B cell (primary cell): ENCODE measurements around the gene DDHD1. TPM values are rescaled to one million over a fixed set of nuclear protein-coding genes. Genes with fewer than 3 reads are reported as not detected.

Experiments used
- ATAC-seq: fragments of 200-7000 bp; cut with Tn5 transposase; one replicate; pipeline ENCODE4 v1.10.0; 2021; ENCODE audit warnings: low read depth, mild to moderate bottlenecking, moderate number of reproducible peaks, moderate library complexity
- CTCF ChIA-PET: fragments of 350-600 bp; sonication (Branson Sonifier 250); formaldehyde crosslinking; loops from one replicate; lab custom pipeline; 2021; ENCODE audit warnings: antibody characterized with exemption, inconsistent platforms; lab: Charles Lee
- POLR2A ChIA-PET: fragments of 350-600 bp; sonication (Branson Sonifier 250); formaldehyde crosslinking; loops from one replicate; lab custom pipeline; 2021; ENCODE audit warnings: antibody characterized with exemption; lab: Charles Lee
- DNase-seq: peaks from one replicate; pipeline ENCODE4 v3.0.0; 2013
- H2AFZ ChIP-seq: 2 replicates; pipeline ENCODE4 v1.6.1; 2012; ENCODE audit warnings: mild to moderate bottlenecking, low read depth, low read length; ENCODE audit not compliant: insufficient read depth, poor library complexity, severe bottlenecking
- H3K27ac ChIP-seq, 2 donors: 1 replicate in 1 of 2; 2 replicates in 1 of 2; pipeline ENCODE4 v1.5.1; 2012 to 2013; ENCODE audit warnings: low read length in 2 of 2, mild to moderate bottlenecking in 2 of 2, moderate library complexity in 1 of 2
- H3K27me3 ChIP-seq, 4 experiments: fragments of 200-600 bp in 1 of 4; sonication (generic) in 1 of 4; replicated peaks in 1 of 4; 1 replicate in 2 of 4; 2 replicates in 2 of 4; pipeline versions ENCODE4 v1.6.1 to v1.7.0; 2013 to 2016; ENCODE audit warnings: low read length in 3 of 4, mild to moderate bottlenecking in 2 of 4, mixed read lengths in 1 of 4, moderate library complexity in 1 of 4; ENCODE audit not compliant: insufficient read depth in 4 of 4, control insufficient read depth in 3 of 4; ENCODE audit errors: control extremely low read depth in 1 of 4
- H3K36me3 ChIP-seq, 2 experiments: replicated peaks in 1 of 2; 1 replicate in 1 of 2; 2 replicates in 1 of 2; pipeline versions ENCODE4 v1.6.1 to v1.7.1; 2013; ENCODE audit warnings: low read length in 1 of 2; ENCODE audit not compliant: insufficient read depth in 2 of 2, control insufficient read depth in 1 of 2; ENCODE audit errors: control extremely low read depth in 1 of 2, extremely low read depth in 1 of 2
- H3K4me1 ChIP-seq, 2 donors: fragments of 200-600 bp in 1 of 2; sonication (generic) in 1 of 2; 1 replicate in 1 of 2; 2 replicates in 1 of 2; pipeline versions ENCODE4 v1.5.1 to v1.6.1; 2013 to 2017; ENCODE audit warnings: low read length in 2 of 2; ENCODE audit not compliant: control insufficient read depth in 2 of 2, insufficient read depth in 2 of 2
- H3K4me2 ChIP-seq: replicated peaks from 2 replicates; pipeline ENCODE3; 2012; ENCODE audit warnings: mild to moderate bottlenecking, low read depth, low read length; ENCODE audit not compliant: poor library complexity, severe bottlenecking
- H3K4me3 ChIP-seq, 5 experiments: fragments of 200-600 bp in 1 of 5; sonication (generic) in 1 of 5; 1 replicate in 3 of 5; 2 replicates in 2 of 5; pipeline versions ENCODE4 v1.5.1 to v1.7.0; 2011 to 2016; ENCODE audit warnings: low read length in 4 of 5, mild to moderate bottlenecking in 4 of 5, low read depth in 2 of 5, control low read depth in 1 of 5, moderate library complexity in 1 of 5; ENCODE audit not compliant: insufficient read depth in 1 of 5; ENCODE audit errors: control extremely low read depth in 1 of 5, extremely low read depth in 1 of 5
- H3K79me2 ChIP-seq: fragments of 200-600 bp; sonication (generic); one replicate; pipeline ENCODE4 v1.6.0; 2016; ENCODE audit warnings: low read length; ENCODE audit not compliant: control insufficient read depth, insufficient read depth
- H3K9ac ChIP-seq: fragments of 200-600 bp; sonication (generic); 2 replicates; pipeline ENCODE4 v1.6.1; 2017; ENCODE audit warnings: mild to moderate bottlenecking, low read length, moderate library complexity
- H3K9me3 ChIP-seq, 3 donors: one replicate each; pipeline versions ENCODE4 v1.6.1 to v1.7.1; 2013; ENCODE audit warnings: low read length in 2 of 3; ENCODE audit not compliant: control insufficient read depth in 2 of 3, insufficient read depth in 1 of 3; ENCODE audit errors: control extremely low read depth in 1 of 3
- H4K20me1 ChIP-seq: 2 replicates; pipeline ENCODE4 v1.6.0; 2012; ENCODE audit warnings: mild to moderate bottlenecking, low read length; ENCODE audit not compliant: insufficient read depth, control insufficient read depth, poor library complexity, severe bottlenecking
- H3K27ac Mint-ChIP-seq: one replicate; pipeline ENCODE4 v1.8.0; 2021; ENCODE audit warnings: mixed read lengths
- H3K27me3 Mint-ChIP-seq: one replicate; pipeline ENCODE4 v1.8.0; 2021; ENCODE audit warnings: mixed read lengths
- H3K4me1 Mint-ChIP-seq: one replicate; pipeline ENCODE4 v1.8.0; 2021; ENCODE audit warnings: mixed read lengths
- H3K4me3 Mint-ChIP-seq: one replicate; pipeline ENCODE4 v1.8.0; 2021; ENCODE audit warnings: mixed read lengths
- H3K9me3 Mint-ChIP-seq: one replicate; pipeline ENCODE4 v1.8.0; 2022; ENCODE audit warnings: mixed read lengths; ENCODE audit not compliant: insufficient read depth
- CTCF ChIP-seq: fragments of 200-600 bp; IDR thresholded peaks from one replicate; pipeline ENCODE4 v1.8.0; 2022; ENCODE audit warnings: antibody characterized with exemption, mild to moderate bottlenecking
- EZH2 ChIP-seq: IDR thresholded peaks from 2 replicates; pipeline ENCODE4 v1.6.1; 2012; ENCODE audit warnings: borderline replicate concordance, low read depth, mild to moderate bottlenecking, moderate library complexity, low read length; ENCODE audit not compliant: insufficient read depth, poor library complexity, severe bottlenecking
- WGBS: methylation state at CpG from one replicate; pipeline ENCODE4 v1.1.5; 2013; ENCODE audit warnings: missing lambda C conversion rate; ENCODE audit not compliant: insufficient coverage; 5-methylcytosine and 5-hydroxymethylcytosine counted together
- intact Hi-C: fragments of 100-400 bp; cut with micrococcal nuclease; formaldehyde crosslinking; loops from one replicate; pipeline ENCODE4 v1.10.0; 2022
- polyA plus RNA-seq: library from polyadenylated mRNA; depleted of rRNA; stranded (reverse); fragments of >200 nt; gene quantifications from 2 replicates; pipeline ENCODE4 v1.2.3, GENCODE V29; 2012
- total RNA-seq, 2 donors: library from RNA; stranded (reverse); fragments of 120-200 nt in 1 of 2; gene quantifications; 1 replicate in 1 of 2; 2 replicates in 1 of 2; pipeline versions ENCODE4 v1.2.3 to v1.2.4, GENCODE V29; 2013 to 2022

The DDHD1 gene
- total and polyA plus RNA-seq, 2 donors (not counting 1 experiment from before 2014, with no cell fraction given) = 7.1 to 75.4 TPM

DNA sequence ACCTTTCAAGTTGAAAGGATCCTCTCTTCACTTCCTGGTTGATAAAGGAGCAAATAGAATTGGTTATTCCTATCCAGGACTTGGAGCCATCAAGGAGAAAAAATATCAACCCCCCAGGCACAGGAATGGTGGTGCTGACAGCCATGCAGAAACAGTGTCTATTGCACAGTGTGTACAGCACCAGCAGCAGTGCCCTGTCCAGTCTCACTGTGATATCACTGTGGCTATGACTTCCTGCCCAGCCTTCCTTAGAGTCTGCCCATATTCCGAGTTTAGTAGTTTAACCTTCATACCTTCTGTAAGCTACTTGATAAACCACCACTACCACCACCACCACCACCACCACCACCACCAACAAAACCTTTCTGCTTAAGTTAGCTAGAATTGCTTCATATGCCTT is 157.1 kb downstream of the DDHD1 start:
- Histone ChIP-seq H3K9me3 (no peaks in the 10 kb centered on the region), H3K27ac (no peak overlapping the region), H4K20me1 (no peaks in the 10 kb centered on the region), H3K27me3 (no peaks in the 10 kb centered on the region), H2AFZ (no peak overlapping the region), H3K4me1 (no peaks in the 10 kb centered on the region), H3K79me2 (no peaks in the 10 kb centered on the region), H3K4me2 (no peak overlapping the region), H3K4me3 (no peak overlapping the region), H3K36me3 (no peaks in the 10 kb centered on the region), H3K9ac (no peak overlapping the region)
- ATAC-seq (no peak), DNase-seq (no peak)
- CTCF ChIA-PET = no interaction called here
- Mint-ChIP-seq H3K27me3 (peaks cover 14% of the 10 kb centered on the region), H3K9me3 (no peaks in the 10 kb centered on the region), H3K4me3 (no peak overlapping the region), H3K4me1 (no peaks in the 10 kb centered on the region), H3K27ac (no peak overlapping the region)
- no peak for TF ChIP-seq CTCF
- TF ChIP-seq EZH2 = no peak
- intact Hi-C loops = no loop called here
- POLR2A ChIA-PET = no interaction called here
- 71% methylated on average over 1 of the region's 1 CpG for WGBS

GRCh38 chr14:52992236-52992870 is 160.8 kb downstream of the DDHD1 start:
- no peaks in the 10 kb centered on the region for H3K4me1 ChIP-seq
- peaks cover 11% of the 10 kb centered on the region for H3K27me3 Mint-ChIP-seq
- no peaks in the 10 kb centered on the region for H3K36me3 ChIP-seq
- ChIA-PET POLR2A (no interaction called here), CTCF (no interaction called here)
- no peak overlapping the region for H2AFZ ChIP-seq
- no peaks in the 10 kb centered on the region for H3K79me2 ChIP-seq
- no peaks in the 10 kb centered on the region for H4K20me1 ChIP-seq
- H3K27ac ChIP-seq = no peak overlapping the region
- H3K4me1 Mint-ChIP-seq = no peaks in the 10 kb centered on the region
- ATAC-seq (no peak), DNase-seq (no peak)
- no peak overlapping the region for H3K27ac Mint-ChIP-seq
- H3K4me2 ChIP-seq = no peak overlapping the region
- no peak overlapping the region for H3K4me3 Mint-ChIP-seq
- no CpG with 5 or more reads among the region's 1 CpG for WGBS
- H3K27me3 ChIP-seq = no peaks in the 10 kb centered on the region
- H3K4me3 ChIP-seq = no peak overlapping the region
- H3K9ac ChIP-seq = no peak overlapping the region
- intact Hi-C loops = no loop called here
- TF ChIP-seq CTCF (no peak), EZH2 (no peak)
- no peaks in the 10 kb centered on the region for H3K9me3 Mint-ChIP-seq
- H3K9me3 ChIP-seq = no peaks in the 10 kb centered on the region
